Measurements from ENCODE around the gene IER3IP1. TPM values are rescaled to one million over a fixed set of nuclear protein-coding genes. Genes with fewer than 3 reads are reported as not detected.

Gene IER3IP1
- total and polyA plus RNA-seq, 10 donors: 8.4 to 15.1 (median 11.6) TPM

GRCh38 chr18:47120428-47120827 lies 55.7 kb downstream of the IER3IP1 start:
- H3K36me3 ChIP-seq: peaks cover 0 to 69% (median 3%) of the 10 kb centered on the region in 6 donors
- H3K4me3 ChIP-seq: no peak overlapping the region
- no peak overlapping the region for H3K27ac ChIP-seq
- TF ChIP-seq CTCF (IDR thresholded peaks at IDR 0.05 in 8 of 11, conservative IDR thresholded peaks at IDR 0.05 in 3 of 11) (no peak), POLR2A (IDR thresholded peaks at IDR 0.05) (no peak), POLR2AphosphoS5 (IDR thresholded peaks at IDR 0.05) (no peak)
- DNase-seq: no peak
- H3K9me3 ChIP-seq: no peaks in the 10 kb centered on the region
- WGBS, 5 donors: 64 to 83% (median 75%) methylated on average over 4 of the region's 4 CpGs
- H3K27me3 ChIP-seq (replicated peaks in 1 of 7): no peaks in the 10 kb centered on the region
- intact Hi-C loops (cut with DNase I; ENCODE audit: low total_unique reads): no loop called here
- no peaks in the 10 kb centered on the region for H3K4me1 ChIP-seq

- Histone ChIP-seq H3K4me1 (no peaks in the 10 kb centered on the region), H3K36me3 (peaks cover 4 to 74% (median 14%) of the 10 kb centered on the region in 6 donors), H3K9me3 (no peaks in the 10 kb centered on the region), H3K4me3 (no peak overlapping the region), H3K27me3 (replicated peaks in 1 of 7) (no peaks in the 10 kb centered on the region), H3K27ac (no peak overlapping the region)
- DNase-seq: no peak
- intact Hi-C loops (cut with DNase I; ENCODE audit: low total_unique reads): no loop called here
- 95 to 100% (median 97%) methylated on average over 2 of the region's 2 CpGs for WGBS, 5 donors
- TF ChIP-seq CTCF (IDR thresholded peaks at IDR 0.05 in 8 of 11, conservative IDR thresholded peaks at IDR 0.05 in 3 of 11): no peak
- TF ChIP-seq POLR2A (IDR thresholded peaks at IDR 0.05): no peak
- TF ChIP-seq POLR2AphosphoS5 (IDR thresholded peaks at IDR 0.05): no peak
Measured at GRCh38 chr18:47118981-47119380, 57.2 kb downstream of the IER3IP1 start.

GRCh38 chr18:47115205-47115604 lies 61.0 kb downstream of the IER3IP1 start:
- no peak overlapping the region for H3K27ac ChIP-seq
- H3K9me3 ChIP-seq: no peaks in the 10 kb centered on the region
- H3K27me3 ChIP-seq (replicated peaks in 1 of 7): no peaks in the 10 kb centered on the region
- 84 to 96% (median 95%) methylated on average over 2 of the region's 2 CpGs for WGBS, 5 donors
- TF ChIP-seq POLR2AphosphoS5 (IDR thresholded peaks at IDR 0.05) (no peak), CTCF (IDR thresholded peaks at IDR 0.05 in 8 of 11, conservative IDR thresholded peaks at IDR 0.05 in 3 of 11) (no peak), POLR2A (IDR thresholded peaks at IDR 0.05) (no peak)
- H3K36me3 ChIP-seq: peaks cover 4 to 87% (median 42%) of the 10 kb centered on the region in 6 donors
- H3K4me1 ChIP-seq: no peaks in the 10 kb centered on the region
- no peak overlapping the region for H3K4me3 ChIP-seq
- intact Hi-C loops (cut with DNase I; ENCODE audit: low total_unique reads): no loop called here
- no peak for DNase-seq

GRCh38 chr18:47113796-47114540 lies 62.2 kb downstream of the IER3IP1 start:
- intact Hi-C loops (cut with DNase I; ENCODE audit: low total_unique reads): no loop called here
- TF ChIP-seq POLR2AphosphoS5 (IDR thresholded peaks at IDR 0.05): no peak
- TF ChIP-seq CTCF (IDR thresholded peaks at IDR 0.05 in 8 of 11, conservative IDR thresholded peaks at IDR 0.05 in 3 of 11): no peak
- TF ChIP-seq POLR2A (IDR thresholded peaks at IDR 0.05): no peak
- Histone ChIP-seq H3K27ac (no peak overlapping the region), H3K4me3 (no peak overlapping the region), H3K4me1 (no peaks in the 10 kb centered on the region), H3K9me3 (no peaks in the 10 kb centered on the region), H3K27me3 (replicated peaks in 1 of 7) (no peaks in the 10 kb centered on the region), H3K36me3 (peaks cover 4 to 87% (median 43%) of the 10 kb centered on the region in 6 donors)
- no peak for DNase-seq
- WGBS, 5 donors: 95 to 100% (median 98%) methylated on average over 2 of the region's 2 CpGs

Measured in spleen (tissue), 11 donors.